ENCODE results near the gene CACNB4. TPM values are rescaled to one million over a fixed set of nuclear protein-coding genes. Genes with fewer than 3 reads are reported as not detected.

The CACNB4 gene
- total and polyA plus RNA-seq, 10 of the 15 experiments (the other 5 are each of a cell fraction or from before 2014, with no cell fraction given), result 2.0 to 21.6 (median 9.3) TPM

GRCh38 chr2:151927501-151928221, 171.2 kb downstream of the CACNB4 start:
- intact Hi-C loops (cut with micrococcal nuclease; ENCODE audit: unreplicated experiment) (no loop called here), in situ Hi-C loops (cut with MboI) (no loop called here)
- RAD21 ChIA-PET (ENCODE audit: unreplicated experiment), result no interaction called here
- Histone ChIP-seq H3K27ac (ENCODE audit: control insufficient read depth, insufficient read depth) (no peak overlapping the region), H3K9ac (ENCODE audit: control insufficient read depth, insufficient read depth, low read length) (no peak overlapping the region), H3K4me3 (no peak overlapping the region), H3K79me2 (ENCODE audit: control insufficient read depth, insufficient read depth, low read length) (no peaks in the 10 kb centered on the region), H3K4me2 (ENCODE audit: control insufficient read depth, insufficient read depth) (no peak overlapping the region), H4K20me1 (ENCODE audit: control insufficient read depth, insufficient read depth) (no peaks in the 10 kb centered on the region), H3K9me3 (replicated peaks; ENCODE audit: control insufficient read depth, insufficient read depth, low read length) (no peaks in the 10 kb centered on the region; the same call in 2 of the 3 replicates), H3K4me1 (ENCODE audit: control insufficient read depth, insufficient read depth, low read length) (no peaks in the 10 kb centered on the region), H3K27me3 (replicated peaks in 1 of 2; ENCODE audit: control insufficient read depth in 2 of 2, insufficient read depth in 2 of 2, low read length in 1 of 2) (no peaks in the 10 kb centered on the region), H3K36me3 (ENCODE audit: control insufficient read depth in 2 of 2, insufficient read depth in 2 of 2, low read length in 1 of 2) (no peaks in the 10 kb centered on the region), H2AFZ (ENCODE audit: control insufficient read depth, low read depth, low read length) (no peak overlapping the region)
- DNase-seq (ENCODE audit: low read depth, low spot score) (no peak), ATAC-seq (no peak), FAIRE-seq (no peak)
- SMC1A ChIA-PET (ENCODE audit: uncharacterized antibody, unreplicated experiment), result interaction anchor here (0.7 to 1.1 kb wide), 2 partner anchors 36 to 80 kb away, joined by 3 read pairs; no protein-coding TSS in a partner anchor
- CTCF ChIA-PET, result interaction anchor here (0.6 to 0.9 kb wide), 2 partner anchors 77 to 277 kb away, joined by 3 read pairs; no protein-coding TSS in a partner anchor
- TF ChIP-seq TCF3 (IDR thresholded peaks at IDR 0.05; ENCODE audit: borderline replicate concordance, insufficient read depth, low read depth, low read length) (no peak), TBL1XR1 (IDR thresholded peaks at IDR 0.05; ENCODE audit: low read depth, low read length) (no peak), CEBPB (IDR thresholded peaks at IDR 0.05; ENCODE audit: borderline replicate concordance in 1 of 2, low read depth in 2 of 2, low read length in 2 of 2) (no peak), YY1 (IDR thresholded peaks at IDR 0.05; ENCODE audit: low read depth, low read length) (no peak), PML (IDR thresholded peaks at IDR 0.05; ENCODE audit: low read length) (no peak), BRCA1 (IDR thresholded peaks at IDR 0.05; ENCODE audit: low read depth, low read length) (no peak), KAT2A (conservative IDR thresholded peaks at IDR 0.05; ENCODE audit: control insufficient read depth, low read depth, low read length) (no peak), SMARCA5 (IDR thresholded peaks at IDR 0.05) (no peak), NR2C2 (IDR thresholded peaks at IDR 0.05; ENCODE audit: borderline replicate concordance, control insufficient read depth, insufficient read length, low read depth) (no peak), JUND (IDR thresholded peaks at IDR 0.05; ENCODE audit: low read depth, low read length) (no peak), MXI1 (IDR thresholded peaks at IDR 0.05; ENCODE audit: low read depth, low read length) (no peak), BHLHE40 (IDR thresholded peaks at IDR 0.05; ENCODE audit: borderline replicate concordance in 1 of 2, low read depth in 2 of 2, low read length in 1 of 2) (no peak), CEBPZ (IDR thresholded peaks at IDR 0.05; ENCODE audit: low read depth, low read length) (no peak), CBX3 (IDR thresholded peaks at IDR 0.05; ENCODE audit: borderline replicate concordance, low read depth) (no peak)
- WGBS (ENCODE audit: insufficient coverage, insufficient replicate concordance, low lambda C conversion rate, missing lambda C conversion rate), result 67% methylated on average over 7 of the region's 7 CpGs
- POLR2A ChIA-PET, result no interaction called here
- BruUV-seq (replicated peaks), result no TSS peak
